22Rv1 (cell line): ENCODE results near the gene CMTR2.
"Not testable (repeated sequence)": the region's sequence is repeated elsewhere in the genome, so short reads cannot be mapped to it uniquely, and the experiment has no call there.

Experiments
- ZFX ChIP-seq: fragments of 450-650 bp; IDR thresholded peaks from 2 replicates; pipeline ENCODE4 v1.6.1; 2017; ENCODE audit warnings: antibody characterized with exemption, borderline replicate concordance
- TF ChIP-seq, protein P1 (sequence below): fragments of 450-650 bp; IDR thresholded peaks from 2 replicates; pipeline ENCODE4 v1.5.1; 2017; ENCODE audit warnings: mild to moderate bottlenecking

DNA sequence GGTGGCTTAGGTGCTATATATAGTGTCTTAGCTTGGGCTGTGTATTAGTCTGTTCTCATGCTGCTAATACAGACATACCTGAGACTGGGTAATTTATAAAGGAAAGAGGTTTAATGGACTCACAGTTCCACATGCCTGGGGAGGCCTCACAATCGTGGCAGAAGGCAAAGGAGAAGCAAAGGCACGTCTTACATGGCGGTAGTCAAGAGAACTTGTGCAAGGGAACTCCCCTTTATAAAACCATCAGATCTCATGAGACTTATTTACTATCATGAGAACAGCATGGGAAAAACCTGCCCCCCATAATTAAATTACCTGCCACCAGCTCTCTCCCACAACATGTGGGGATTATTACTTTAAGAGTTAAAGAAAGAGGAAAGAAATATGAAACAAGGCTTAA lies 2.9 kb upstream of the CMTR2 start:
- TF ChIP-seq, protein P1, sequence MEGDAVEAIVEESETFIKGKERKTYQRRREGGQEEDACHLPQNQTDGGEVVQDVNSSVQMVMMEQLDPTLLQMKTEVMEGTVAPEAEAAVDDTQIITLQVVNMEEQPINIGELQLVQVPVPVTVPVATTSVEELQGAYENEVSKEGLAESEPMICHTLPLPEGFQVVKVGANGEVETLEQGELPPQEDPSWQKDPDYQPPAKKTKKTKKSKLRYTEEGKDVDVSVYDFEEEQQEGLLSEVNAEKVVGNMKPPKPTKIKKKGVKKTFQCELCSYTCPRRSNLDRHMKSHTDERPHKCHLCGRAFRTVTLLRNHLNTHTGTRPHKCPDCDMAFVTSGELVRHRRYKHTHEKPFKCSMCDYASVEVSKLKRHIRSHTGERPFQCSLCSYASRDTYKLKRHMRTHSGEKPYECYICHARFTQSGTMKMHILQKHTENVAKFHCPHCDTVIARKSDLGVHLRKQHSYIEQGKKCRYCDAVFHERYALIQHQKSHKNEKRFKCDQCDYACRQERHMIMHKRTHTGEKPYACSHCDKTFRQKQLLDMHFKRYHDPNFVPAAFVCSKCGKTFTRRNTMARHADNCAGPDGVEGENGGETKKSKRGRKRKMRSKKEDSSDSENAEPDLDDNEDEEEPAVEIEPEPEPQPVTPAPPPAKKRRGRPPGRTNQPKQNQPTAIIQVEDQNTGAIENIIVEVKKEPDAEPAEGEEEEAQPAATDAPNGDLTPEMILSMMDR, result not testable (repeated sequence)
- TF ChIP-seq ZFX, result not testable (repeated sequence)
